Suprapubic skin (tissue), 4 donors: Measurements from ENCODE around the gene PPBP. TPM values are rescaled to one million over a fixed set of nuclear protein-coding genes. Genes with fewer than 3 reads are reported as not detected.
"Not testable (repeated sequence)": the region's sequence is repeated elsewhere in the genome, so short reads cannot be mapped to it uniquely, and the experiment has no call there.

ENCODE experiments used
- DNase-seq, 2 donors: peaks; one replicate each; pipeline ENCODE4 v3.0.0-alpha.2; 2019; ENCODE audit warnings: low spot score in 2 of 2
- H3K27ac ChIP-seq: fragments of 200-600 bp; sonication (generic); one replicate; pipeline ENCODE4 v1.5.1; 2019
- H3K27me3 ChIP-seq: fragments of 200-600 bp; sonication (generic); one replicate; pipeline ENCODE4 v1.5.1; 2019
- H3K36me3 ChIP-seq: fragments of 200-600 bp; sonication (generic); one replicate; pipeline ENCODE4 v1.5.1; 2019
- H3K4me1 ChIP-seq: fragments of 200-600 bp; sonication (generic); one replicate; pipeline ENCODE4 v1.5.1; 2019
- H3K4me3 ChIP-seq: fragments of 200-600 bp; sonication (generic); one replicate; pipeline ENCODE4 v1.5.1; 2019; ENCODE audit warnings: mild to moderate bottlenecking
- H3K9me3 ChIP-seq: fragments of 200-600 bp; sonication (generic); one replicate; pipeline ENCODE4 v1.5.1; 2019
- CTCF ChIP-seq, 2 donors: fragments of 200-600 bp in 1 of 2; fragments of 450-650 bp in 1 of 2; sonication (generic) in 1 of 2; IDR thresholded peaks; one replicate each; pipeline ENCODE4 v1.5.1; 2016 to 2019; ENCODE audit warnings: antibody characterized with exemption in 2 of 2, mild to moderate bottlenecking in 1 of 2, moderate library complexity in 1 of 2
- EP300 ChIP-seq: sonication (generic); formaldehyde crosslinking; IDR thresholded peaks from one replicate; pipeline ENCODE4 v1.6.1; 2017; ENCODE audit warnings: antibody characterized with exemption
- POLR2A ChIP-seq, 2 donors: fragments of 450-650 bp; IDR thresholded peaks; one replicate each; pipeline ENCODE4 v1.6.1; 2017; ENCODE audit warnings: antibody characterized with exemption in 2 of 2, mild to moderate bottlenecking in 2 of 2, moderate library complexity in 2 of 2
- POLR2AphosphoS5 ChIP-seq, 3 donors: sonication (generic); formaldehyde crosslinking; IDR thresholded peaks; one replicate each; pipeline ENCODE4 v1.6.1; 2017; ENCODE audit warnings: antibody characterized with exemption in 3 of 3
- WGBS: methylation state at CpG from one replicate; pipeline ENCODE4 v1.1.5; 2018; 5-methylcytosine and 5-hydroxymethylcytosine counted together
- total RNA-seq, 4 donors: library from RNA; depleted of rRNA; stranded (reverse); fragments of >200 nt; gene quantifications; one replicate each; pipeline ENCODE4 v1.1.0, GENCODE V29; 2016

The PPBP gene
- total RNA-seq, 4 donors from 2014 or later: not detected

GRCh38 chr4:73970945-73971344, 17.0 kb downstream of the PPBP start:
- no peak for TF ChIP-seq CTCF (IDR thresholded peaks at IDR 0.05)
- DNase-seq: no peak
- H3K4me3 ChIP-seq: no peak overlapping the region
- no peak overlapping the region for H3K27ac ChIP-seq
- H3K27me3 ChIP-seq: peaks cover 8% of the 10 kb centered on the region
- H3K36me3 ChIP-seq: no peaks in the 10 kb centered on the region
- peaks cover 7% of the 10 kb centered on the region for H3K9me3 ChIP-seq
- no peaks in the 10 kb centered on the region for H3K4me1 ChIP-seq

- DNase-seq: no peak
- 80% methylated on average over 1 of the region's 1 CpG for WGBS
- Histone ChIP-seq H3K27ac (no peak overlapping the region), H3K36me3 (no peaks in the 10 kb centered on the region), H3K27me3 (peaks cover 16% of the 10 kb centered on the region), H3K9me3 (peaks cover 7% of the 10 kb centered on the region), H3K4me1 (no peaks in the 10 kb centered on the region), H3K4me3 (no peak overlapping the region)
- TF ChIP-seq CTCF (IDR thresholded peaks at IDR 0.05) (no peak), POLR2AphosphoS5 (IDR thresholded peaks at IDR 0.05) (no peak), POLR2A (IDR thresholded peaks at IDR 0.05) (no peak), EP300 (no peak)
These were observed 18.0 kb downstream of the PPBP start for GRCh38 chr4:73970011-73970410.

DNA sequence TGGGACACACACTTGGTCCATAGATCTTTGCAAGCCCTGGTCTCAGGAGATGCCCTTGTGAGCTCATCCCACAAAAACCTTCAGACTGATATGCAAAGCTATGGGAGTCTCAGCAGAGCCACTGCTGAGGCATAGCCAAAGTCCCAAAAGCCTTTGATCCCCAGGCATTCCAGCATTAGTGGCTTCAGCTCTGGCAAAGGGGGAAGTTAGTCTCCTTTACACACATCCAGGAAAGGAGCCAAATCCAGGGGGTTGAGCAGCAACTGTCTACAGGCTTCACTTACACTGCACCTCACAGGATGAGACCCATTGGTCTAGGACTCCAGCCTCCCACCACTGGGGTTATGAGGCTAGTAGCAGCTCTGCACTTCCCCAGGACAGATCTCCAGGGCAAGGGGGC, 20.1 kb downstream of the PPBP start:
- Histone ChIP-seq H3K36me3 (no peaks in the 10 kb centered on the region), H3K4me1 (no peaks in the 10 kb centered on the region), H3K27me3 (peaks cover 16% of the 10 kb centered on the region), H3K9me3 (peaks cover 7% of the 10 kb centered on the region), H3K4me3 (no peak overlapping the region), H3K27ac (no peak overlapping the region)
- no peak for DNase-seq
- TF ChIP-seq CTCF (IDR thresholded peaks at IDR 0.05) (no peak), EP300 (no peak), POLR2A (IDR thresholded peaks at IDR 0.05) (no peak), POLR2AphosphoS5 (IDR thresholded peaks at IDR 0.05) (no peak)

- WGBS: 60% methylated on average over 7 of the region's 7 CpGs
- H3K4me3 ChIP-seq: no peak overlapping the region
- H3K27me3 ChIP-seq: peaks cover 16% of the 10 kb centered on the region
- no peaks in the 10 kb centered on the region for H3K36me3 ChIP-seq
- peaks cover 6% of the 10 kb centered on the region for H3K9me3 ChIP-seq
- TF ChIP-seq POLR2A (IDR thresholded peaks at IDR 0.05) (no peak), CTCF (IDR thresholded peaks at IDR 0.05) (no peak), POLR2AphosphoS5 (IDR thresholded peaks at IDR 0.05) (no peak), EP300 (no peak)
- no peak for DNase-seq
- H3K27ac ChIP-seq: no peak overlapping the region
- H3K4me1 ChIP-seq: no peaks in the 10 kb centered on the region
These were observed 23.0 kb downstream of the PPBP start for GRCh38 chr4:73964862-73965611.

DNA sequence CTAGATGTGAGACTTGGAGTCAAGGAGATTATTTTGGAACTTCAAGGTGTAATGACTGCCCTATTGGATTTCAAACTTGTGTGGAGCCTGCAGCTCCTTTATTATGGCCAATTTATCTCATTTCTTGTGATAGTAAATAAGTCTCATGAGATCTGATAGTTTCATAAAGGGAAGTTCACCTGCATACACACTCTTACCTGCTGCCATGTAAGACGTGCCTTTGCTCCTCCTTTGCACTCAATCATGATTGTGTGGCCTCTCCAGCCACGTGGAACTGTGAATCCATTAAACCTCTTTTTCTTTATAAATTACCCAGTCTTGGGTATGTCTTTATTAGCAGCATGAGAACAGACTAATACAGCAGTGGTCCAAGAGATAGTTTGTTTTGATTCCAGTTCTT, 25.3 kb downstream of the PPBP start:
- no peak overlapping the region for H3K27ac ChIP-seq
- no peak overlapping the region for H3K4me3 ChIP-seq
- peaks cover 14% of the 10 kb centered on the region for H3K9me3 ChIP-seq
- WGBS: 61% methylated on average over 2 of the region's 2 CpGs
- no peak for DNase-seq
- TF ChIP-seq CTCF (IDR thresholded peaks at IDR 0.05) (no peak), POLR2AphosphoS5 (IDR thresholded peaks at IDR 0.05) (no peak), POLR2A (IDR thresholded peaks at IDR 0.05) (no peak), EP300 (no peak)
- no peaks in the 10 kb centered on the region for H3K4me1 ChIP-seq
- H3K27me3 ChIP-seq: peaks cover 8% of the 10 kb centered on the region
- no peaks in the 10 kb centered on the region for H3K36me3 ChIP-seq

GRCh38 chr4:73959041-73959440, 28.9 kb downstream of the PPBP start:
- not testable (repeated sequence) for H3K27ac ChIP-seq, H3K4me3 ChIP-seq, H3K4me1 ChIP-seq, H3K27me3 ChIP-seq, H3K36me3 ChIP-seq, DNase-seq
- 96% methylated on average over 1 of the region's 1 CpG for WGBS
- peaks cover 14% of the 10 kb centered on the region for H3K9me3 ChIP-seq
